Activated CD4-positive, alpha-beta T cell treated with anti-CD3 and anti-CD28 coated beads, Interleukin-2, amount 50 U/mL, for 48 hours (primary cell): ENCODE results near the gene SLC12A8.

Source experiments
- DNase-seq, 2 experiments: peaks; one replicate each; pipeline ENCODE4 v3.0.0-alpha.2; 2020

Gene SLC12A8

DNA sequence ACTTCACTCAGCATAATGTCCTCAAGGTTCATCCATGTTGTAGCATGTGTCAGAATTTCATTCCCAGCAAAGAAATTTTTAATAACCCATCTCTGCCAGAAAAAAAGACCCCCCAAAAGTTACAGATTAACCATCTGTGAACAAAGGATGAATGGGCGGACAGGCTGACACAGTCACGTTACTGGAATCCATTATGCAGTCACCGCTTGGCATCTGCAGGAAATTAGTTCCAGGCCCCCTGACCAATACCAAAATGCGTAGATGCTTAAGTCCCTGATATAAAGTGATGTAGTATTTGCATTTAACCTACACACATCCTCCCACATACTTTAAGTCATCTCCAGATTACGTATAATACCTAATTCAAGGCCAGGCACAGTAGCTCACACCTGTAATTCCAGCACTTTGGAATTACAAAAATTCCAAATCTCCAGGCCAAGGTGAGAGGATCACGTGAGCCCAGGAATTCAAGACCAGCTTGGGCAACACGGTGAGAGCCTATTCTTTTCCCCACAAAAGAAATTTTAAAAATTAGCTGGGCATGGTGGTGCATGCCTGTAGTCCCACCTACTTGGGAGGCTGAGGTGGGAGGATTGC lies 1.5 kb upstream of the SLC12A8 start:
- DNase-seq = no peak

DNA sequence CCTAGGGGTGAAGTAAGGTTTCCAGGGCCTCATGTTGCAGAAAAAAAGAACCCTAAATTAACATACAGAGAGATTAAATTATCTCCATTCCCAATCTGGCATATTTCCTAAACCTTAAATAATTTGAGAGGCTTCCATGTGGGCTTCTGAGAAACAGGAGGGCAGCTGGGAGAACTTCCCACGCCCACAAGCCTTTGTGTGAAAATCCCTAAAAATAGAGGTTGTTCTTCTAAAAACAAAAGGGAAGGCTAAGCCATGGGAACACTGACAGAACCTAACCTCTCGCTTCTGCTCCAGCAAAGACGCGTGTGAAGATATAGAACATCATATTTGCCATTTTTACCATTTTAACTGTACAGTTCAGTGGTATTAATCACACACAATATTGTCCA lies 812 bp upstream of the SLC12A8 start:
- no peak for DNase-seq

DNA sequence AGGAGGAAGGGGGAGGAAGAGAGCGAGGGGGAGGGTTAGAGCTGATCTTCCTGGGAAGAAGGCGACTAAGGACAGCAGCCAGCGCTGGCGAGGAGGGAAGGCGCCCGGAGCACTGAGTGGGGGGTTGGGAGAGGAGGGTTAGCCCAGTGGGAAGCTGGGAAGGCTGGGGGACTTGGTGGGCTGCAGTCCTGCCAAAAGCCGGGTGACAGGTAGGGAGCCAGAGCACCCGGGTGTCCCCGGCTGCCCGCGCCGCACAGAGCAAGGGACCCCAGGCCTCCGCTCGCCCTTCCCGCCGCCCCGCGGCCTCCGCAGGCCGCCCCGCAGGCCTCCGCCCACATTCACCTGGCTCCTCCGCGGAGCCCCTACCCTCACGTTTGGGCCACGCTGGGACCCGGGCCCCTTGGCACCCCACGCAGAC lies 448 bp downstream of the SLC12A8 start:
- no peak for DNase-seq

DNA sequence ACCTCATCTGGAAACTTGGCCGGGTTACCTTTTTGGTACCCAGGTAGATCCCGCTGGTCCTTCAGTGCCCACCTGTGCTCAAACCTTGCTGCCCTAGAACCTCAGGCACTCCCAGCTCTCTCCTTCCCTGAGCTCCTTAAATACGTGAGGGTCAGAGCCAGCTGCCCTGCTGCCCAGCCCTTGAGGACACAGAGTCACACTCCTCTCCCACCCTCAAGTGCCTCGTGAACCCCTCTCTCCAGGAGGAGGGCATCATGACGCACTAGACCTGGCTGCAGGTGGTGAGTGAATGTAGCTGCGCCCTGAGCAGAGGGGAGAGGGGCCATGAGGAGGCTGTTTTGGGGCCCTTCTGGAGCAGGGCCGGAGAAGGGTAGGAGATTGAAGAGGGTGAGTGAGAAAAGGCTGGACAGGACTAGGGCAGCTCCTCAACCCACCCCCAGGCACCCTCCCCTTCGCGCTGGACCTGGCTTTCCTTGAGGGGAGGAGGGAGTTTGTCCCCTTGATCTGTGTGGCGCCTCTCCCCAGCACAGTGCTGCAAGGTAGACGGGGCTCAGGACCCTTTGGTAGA lies 941 bp downstream of the SLC12A8 start:
- DNase-seq = no peak

DNA sequence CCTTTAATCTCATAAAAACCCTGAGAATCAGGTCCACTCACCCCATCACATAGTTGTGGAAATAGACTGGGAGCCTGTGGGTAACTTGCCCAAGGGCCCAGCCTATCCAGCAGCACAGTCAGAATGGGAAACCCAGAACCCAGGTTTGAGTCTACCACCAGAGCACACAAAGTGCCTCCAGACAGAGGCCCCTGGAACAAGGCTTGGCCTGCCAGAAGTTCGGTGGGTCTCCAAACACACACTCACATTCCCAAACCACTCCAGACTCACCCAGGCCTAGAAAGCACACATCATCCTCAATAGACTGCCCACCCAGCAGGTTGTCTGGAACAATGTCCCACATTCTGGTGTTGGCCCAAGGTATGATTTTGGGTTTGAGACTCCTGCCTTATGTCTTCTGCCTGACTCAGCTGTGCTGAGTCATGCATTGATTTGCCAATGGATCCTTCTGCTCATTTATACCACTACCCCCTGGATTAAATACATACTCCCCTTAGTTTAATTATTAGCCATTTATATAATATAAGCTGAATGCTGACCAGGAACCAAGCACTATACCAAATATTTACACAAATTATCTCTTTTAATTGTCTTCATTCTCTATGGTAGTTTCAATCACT lies 4.5 kb downstream of the SLC12A8 start:
- no peak for DNase-seq

DNA sequence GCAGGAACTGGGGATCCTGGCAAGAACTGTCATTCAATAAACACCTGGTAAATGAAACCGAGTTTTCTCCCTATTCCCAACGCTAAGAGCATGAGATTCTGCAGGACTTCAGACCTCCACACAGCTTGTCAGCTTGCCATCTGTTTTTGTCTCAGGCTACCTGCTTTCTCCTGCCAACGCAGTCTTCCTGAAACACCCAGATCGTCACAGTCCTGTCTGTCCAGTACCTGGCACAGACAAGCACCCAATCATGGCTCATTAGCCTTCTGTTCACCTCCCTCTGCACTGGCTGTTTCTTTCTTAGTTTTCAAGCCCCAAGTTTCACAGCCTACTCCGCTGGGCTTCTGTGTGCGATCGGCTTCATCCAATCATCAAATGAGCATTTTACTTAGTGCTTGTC lies 5.0 kb downstream of the SLC12A8 start:
- DNase-seq = no peak

DNA sequence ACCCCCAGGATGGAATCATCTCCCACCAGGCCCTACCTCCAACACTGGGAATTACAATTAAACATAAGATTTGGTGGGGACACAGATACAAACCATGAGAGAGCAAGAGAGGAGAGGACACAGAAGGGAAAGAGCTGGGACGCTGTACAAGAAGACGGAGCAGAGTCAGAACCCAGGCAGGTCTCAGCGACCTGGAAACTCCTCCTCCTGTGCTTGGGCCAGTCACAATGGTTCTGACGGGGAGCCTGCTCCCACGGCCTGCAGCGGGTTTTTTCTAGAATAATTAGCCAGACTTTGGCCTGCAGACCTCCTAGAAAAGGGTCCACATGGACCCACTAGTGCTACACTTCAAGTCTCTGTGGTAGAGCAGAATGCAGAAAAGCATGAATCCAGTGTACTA lies 5.6 kb downstream of the SLC12A8 start:
- DNase-seq = no peak

DNA sequence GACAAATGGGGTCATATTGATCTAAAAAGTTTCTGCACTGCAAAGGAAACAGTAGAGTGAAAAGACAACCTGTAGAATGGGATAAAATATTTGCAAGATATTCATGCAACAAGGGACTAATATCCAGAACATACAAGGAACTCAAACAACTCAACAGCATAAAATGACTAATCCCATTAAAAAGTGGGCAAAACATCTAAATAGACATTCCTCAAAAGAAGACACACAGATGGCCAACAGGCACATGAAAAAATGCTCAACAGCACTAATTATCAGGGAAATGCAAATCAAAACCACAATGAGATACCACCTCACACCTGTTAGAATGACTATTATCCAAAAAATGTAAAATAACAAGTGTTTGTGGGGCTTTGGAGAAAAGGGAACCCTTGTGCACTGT lies 8.8 kb downstream of the SLC12A8 start:
- no peak for DNase-seq

DNA sequence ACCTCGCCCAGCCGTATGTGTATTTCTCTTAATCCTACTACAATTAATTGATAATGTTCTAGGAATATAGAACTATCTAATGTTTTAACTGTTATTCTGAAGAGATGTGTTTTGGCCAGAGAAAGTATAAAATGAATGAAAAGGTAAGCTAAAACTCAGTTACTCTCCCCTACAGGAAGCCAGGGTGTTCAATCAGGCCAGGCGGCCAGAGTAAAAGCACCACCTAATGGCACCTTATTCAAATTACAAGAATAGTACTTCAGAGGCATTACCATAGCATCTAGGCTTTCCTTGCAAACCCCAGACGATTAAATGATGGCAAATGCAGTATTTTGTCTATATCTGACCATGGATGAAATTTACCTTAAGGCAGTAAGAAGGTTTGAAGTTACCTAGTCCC lies 10.4 kb downstream of the SLC12A8 start:
- no peak for DNase-seq

DNA sequence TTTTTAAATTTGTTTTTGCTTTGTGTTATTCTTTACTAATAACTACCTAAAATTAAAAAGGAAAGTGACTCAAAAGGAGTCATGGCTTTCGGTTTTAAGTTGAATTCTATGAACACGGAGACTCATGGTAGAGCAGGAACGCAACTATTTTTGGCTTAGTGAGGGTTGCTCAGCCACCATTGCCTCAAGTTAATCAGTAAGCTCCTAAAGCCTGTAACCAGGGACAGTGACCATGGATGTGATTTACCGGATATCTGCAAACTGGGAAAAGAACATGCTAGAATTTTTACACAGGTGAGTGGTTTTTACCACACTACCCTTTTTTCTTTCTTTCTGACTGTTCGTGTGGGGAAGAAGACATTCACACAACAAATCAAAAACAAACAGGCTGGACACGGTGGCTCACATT lies 11.8 kb downstream of the SLC12A8 start:
- DNase-seq = no peak

DNA sequence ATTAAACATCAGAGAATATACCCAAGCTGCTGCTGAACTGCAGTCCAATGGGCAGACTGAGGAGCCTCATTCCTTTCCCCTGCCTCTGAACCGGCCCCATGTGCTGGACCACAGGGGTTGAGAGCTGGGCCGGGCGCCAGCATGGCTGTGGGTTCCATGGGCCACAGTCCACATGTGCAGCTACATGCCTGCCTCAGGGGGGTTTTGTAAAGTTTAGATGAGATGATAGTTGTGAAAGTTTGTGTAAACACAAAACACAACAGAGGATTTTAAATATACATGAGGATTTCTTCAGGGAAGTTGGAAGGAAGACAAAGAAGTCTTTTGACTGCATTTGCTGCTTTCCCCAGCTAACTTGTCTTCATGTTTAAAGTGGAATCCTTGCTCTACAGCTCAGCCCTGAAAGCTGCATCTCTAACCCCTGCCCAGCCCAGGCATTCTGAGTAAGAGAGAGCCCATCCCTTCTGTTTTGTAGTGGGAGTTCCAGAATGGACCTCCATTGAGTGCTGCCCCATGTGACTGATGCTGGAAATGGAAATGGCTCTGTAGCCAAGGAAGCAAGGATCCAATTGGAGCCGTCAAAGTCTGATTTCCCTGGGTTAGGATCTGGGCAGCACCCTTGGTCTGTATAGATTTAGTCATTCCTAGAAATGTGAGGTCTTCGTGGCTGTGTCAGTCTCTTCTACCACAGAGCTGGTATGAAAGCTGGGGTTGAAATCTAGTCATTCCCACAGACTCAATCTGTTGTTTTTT lies 17.5 kb downstream of the SLC12A8 start:
- DNase-seq = no peak

DNA sequence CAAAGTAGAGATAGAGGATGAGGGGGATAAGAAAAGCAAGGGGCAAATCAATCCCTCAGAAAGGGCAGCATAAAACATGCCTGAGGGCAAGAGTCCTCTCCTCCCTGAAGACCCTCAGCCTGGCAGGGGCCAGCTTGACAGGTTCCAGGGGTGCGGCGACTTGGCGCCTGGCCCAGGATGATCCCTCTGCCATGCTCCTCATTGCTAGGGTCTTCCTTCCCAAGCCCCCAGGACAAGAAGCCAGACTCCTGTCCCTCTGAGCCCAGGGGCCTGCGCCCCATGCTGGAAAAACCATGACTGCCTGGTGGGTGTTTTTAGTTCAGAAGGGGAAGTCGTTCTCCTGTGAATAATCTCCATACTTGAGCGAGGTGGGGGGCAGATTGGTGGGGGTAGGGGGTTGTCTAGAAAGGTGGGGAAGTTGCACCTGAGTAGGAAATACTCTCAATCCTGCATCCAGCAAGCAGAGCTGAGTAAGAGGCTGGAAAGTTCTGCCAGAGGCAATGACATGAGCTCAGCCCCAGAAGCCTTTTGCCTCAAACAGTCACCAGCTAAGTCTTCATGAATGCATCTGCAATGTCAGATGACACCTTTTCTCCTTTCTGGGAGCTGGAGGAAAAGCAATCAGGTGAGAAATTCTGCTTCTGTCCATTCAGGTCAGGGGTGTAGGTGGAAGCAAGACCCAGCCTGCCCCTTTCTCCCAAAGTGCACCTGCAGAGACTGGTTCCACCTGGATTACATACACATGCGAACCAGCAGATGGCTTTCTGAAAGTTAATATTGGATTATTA lies 18.3 kb downstream of the SLC12A8 start:
- DNase-seq = no peak

DNA sequence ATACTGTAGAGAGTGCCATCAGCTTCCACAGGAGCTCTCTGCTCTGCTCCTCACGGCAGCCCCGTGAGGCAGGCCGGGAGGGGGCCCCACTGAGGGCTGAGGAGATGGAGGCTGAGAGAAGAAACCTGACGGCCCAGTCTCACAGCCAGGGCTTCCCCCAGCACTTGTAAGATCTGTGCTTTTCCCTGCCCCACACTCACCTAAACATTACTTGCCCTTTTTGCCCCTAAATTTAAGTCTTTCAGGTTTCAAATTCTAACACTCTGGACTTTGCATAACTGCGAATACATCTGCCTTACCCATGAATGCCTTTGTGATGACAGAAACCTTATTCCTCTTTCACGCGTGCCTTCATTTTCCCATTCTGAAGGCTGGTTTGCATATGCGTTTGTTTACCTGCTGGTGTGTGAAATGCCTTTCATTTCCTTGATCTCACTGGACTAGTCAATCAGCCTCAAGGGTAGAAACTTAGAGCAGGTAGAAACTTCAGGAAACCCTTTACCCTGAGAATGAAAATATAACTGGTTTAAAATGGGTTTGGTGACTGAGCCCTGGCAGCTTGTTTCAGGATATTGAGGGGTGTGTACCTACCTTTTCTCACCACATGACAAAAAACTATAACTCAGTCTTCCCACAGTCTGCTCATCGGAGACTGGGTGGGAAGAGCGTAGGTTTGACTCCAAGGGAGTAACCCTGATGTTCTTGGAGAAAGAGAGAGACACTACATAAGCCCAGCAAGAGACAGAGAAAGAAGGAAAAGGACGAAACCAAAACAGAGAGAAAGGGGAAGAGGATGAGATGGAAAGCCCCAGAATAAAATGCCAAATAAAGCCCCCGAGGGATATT lies 20.1 kb downstream of the SLC12A8 start:
- no peak for DNase-seq

DNA sequence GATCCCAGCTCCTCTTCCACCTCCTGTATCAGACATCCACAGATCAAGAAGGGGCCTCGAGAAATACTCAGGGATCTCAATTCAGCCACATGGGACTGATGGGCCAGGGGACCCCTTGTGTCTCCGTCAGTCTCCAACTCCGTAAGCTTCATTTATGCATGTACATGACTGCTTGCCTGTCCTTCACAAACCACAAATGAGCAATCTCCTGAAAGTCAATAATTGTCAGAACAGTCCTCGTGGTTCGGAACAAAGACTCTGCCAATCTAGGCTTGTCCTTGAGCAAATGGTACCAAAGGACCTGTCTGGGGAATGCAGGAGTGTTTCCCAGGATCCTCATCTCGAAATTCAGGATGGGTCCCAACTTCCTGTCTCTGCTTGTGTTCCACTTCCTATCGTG lies 20.8 kb downstream of the SLC12A8 start:
- DNase-seq = no peak

DNA sequence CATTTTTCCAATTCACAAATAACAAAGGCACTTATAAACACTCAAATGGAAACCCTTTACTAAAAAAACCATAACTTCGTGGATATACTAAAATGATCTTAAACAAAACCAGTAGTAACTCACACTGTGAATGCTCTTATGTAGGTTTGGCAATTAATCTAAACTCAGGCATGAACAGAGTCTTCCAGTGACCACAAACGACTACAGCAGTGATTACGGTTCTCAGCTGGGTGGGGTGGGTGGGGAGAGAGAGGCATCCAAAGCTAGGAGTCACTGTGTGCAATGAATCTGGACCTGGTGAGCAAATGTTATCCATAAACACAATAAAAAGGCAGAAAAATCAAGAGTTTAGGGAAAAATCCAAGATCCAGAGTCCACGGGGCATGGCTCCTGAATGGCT lies 21.3 kb downstream of the SLC12A8 start:
- no peak for DNase-seq

DNA sequence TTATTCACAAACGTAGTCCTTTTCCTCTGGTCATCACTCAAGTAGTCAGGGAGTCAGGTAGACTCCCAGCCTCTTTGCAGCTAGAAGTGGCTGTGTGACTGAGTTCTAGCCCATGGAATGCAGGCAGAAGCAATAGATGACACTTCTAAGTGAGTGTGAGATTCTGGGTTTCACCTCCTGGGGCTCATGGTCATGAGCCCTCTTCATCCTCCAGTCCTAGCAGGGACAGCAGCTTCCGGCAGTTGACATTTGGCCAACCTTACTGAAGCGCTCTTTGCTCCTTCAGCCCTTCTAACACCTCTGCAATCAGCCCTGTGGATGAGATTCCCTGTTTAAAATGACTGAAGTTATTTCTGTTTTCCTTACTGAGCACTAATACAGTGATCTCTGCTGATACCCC lies 21.8 kb downstream of the SLC12A8 start:
- no peak for DNase-seq

DNA sequence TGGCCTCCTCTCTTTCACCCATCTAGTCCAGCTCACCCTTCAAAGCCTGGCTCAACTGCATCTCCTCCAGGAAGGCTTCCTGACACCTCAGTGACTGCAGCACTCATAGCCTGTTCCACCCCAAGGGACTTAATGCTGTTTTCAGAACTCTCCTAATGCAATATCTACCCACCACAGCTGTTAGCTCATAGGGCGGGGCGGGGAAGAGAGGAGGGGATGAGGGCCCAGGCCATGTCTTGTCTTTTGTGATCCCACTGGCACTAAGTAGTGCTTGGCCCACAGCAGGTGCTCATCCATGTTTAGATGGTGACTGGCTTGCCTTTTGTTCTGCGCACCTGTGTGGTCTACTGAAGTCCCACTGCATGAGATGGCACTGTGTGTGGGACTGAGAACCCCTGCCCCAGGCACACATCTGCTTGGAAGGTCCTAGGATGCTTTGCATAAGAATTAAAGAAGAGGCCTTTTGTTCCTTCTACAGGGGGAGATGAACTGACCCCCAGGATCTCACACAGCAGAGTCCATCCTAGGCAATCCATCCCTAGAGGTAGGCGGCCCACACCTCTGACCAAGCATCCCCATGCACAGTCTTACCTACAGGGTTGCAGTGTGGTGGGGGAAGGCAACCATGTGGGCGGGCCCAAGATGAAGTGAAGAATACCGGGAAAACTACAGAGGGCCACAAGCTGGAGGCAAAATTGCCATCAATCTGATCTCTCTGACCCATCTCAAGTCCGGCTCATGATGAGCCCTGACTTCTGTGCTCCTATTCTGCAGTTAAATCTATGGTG lies 23.0 kb downstream of the SLC12A8 start:
- DNase-seq = no peak

DNA sequence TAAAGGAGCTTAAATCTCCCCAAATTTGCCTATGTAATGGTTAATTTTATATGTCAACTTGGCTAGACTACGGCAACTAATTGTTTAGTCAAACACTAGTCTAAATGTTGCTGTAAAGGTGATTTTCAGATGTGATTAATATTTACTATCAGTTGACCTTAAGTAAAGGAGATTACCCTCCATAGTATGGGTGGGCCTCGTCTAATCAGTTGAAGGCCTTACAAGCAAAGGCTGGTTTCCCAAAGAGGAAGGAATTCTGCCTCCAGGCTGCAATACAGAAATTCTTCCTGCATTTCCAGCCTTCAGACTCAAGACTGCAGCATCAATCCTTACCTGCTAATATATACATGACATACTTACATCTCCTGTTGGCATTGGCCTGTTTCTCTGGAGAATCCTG lies 23.6 kb downstream of the SLC12A8 start:
- DNase-seq = no peak

DNA sequence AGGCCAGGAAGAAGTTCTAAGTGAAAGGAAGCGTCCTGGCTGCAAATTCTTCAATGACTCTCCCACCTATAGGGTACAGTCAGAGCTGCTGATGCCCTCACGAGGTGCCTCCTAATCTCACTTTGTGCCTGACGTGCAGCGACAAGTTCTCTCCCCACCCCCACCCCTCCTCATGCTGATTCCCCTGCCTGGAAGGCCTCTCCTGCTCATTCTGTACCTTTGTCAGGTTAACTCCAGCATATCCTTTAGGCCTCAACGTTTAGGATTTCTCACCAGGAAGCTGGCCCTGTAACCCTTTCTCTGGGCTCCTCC lies 25.0 kb downstream of the SLC12A8 start:
- no peak for DNase-seq

DNA sequence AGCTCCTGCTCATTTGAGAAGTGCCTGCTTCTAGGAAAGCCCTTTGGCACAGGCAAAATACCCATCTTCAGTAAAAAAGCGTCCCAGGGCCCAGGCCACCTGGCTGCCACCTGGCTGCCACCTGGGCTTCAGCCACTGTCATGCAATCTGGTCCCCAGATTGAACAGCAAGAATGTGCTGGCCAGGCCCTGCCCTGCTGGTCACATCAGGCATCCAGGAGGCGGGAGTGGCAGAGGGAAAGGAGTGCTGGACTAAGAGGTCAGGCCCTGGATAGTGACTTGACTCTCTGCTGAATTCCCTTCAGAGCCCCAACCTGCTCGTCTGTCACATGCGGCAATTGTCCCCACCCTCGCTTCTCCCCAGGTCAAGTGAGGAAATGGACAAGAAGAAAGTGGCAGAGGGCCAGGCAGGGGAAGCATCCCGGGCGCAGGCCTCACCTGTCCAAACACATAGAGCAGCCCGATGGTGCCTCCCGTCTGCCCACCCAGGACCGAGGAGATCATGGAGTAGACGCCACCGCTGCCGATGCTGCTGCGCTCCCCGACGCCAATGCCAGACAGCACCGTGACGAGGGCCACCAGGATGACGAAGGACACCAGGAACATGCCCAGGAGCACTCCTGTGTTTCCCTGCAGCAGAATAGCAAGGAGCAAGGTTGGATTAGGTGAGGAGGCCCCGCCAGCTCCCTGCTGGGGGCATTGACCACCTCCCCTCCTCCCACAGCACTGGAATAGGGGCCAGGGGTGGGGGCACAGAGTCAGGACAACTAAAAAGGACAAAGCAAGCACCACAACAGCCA lies 25.5 kb downstream of the SLC12A8 start:
- DNase-seq = no peak

DNA sequence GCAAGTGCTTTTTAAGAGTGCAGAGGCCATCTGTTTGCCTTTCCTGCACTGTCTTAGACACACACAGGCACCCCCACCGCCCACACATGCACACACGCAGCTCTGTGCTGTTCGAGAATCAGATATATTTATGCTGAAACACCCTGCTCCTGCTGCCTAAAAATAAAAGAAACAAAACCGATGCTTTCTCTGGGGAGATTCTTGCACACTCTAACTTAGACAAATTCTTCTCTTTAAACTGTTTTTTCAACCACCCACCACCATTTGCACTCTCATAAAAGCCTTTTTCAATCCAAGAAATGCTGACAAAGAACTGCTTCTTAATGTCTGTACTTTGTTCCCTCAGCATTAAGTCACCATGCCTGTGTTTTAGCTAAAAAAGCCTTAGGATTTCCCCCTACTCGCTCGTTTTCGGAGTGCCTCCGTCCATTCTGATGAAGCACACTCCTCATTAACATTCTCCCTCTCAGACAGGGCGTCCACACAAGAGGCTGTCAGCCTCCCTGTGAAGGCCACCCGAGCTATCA lies 26.2 kb downstream of the SLC12A8 start:
- peak in 1 of 2 experiments; percentile 25 for DNase-seq
